ENCODE data around the gene PPFIBP2. TPM values are rescaled to one million over a fixed set of nuclear protein-coding genes. Genes with fewer than 3 reads are reported as not detected.

Gene PPFIBP2
- total and polyA plus RNA-seq, 12 donors, result 6.4 to 40.7 (median 21.4) TPM

DNA sequence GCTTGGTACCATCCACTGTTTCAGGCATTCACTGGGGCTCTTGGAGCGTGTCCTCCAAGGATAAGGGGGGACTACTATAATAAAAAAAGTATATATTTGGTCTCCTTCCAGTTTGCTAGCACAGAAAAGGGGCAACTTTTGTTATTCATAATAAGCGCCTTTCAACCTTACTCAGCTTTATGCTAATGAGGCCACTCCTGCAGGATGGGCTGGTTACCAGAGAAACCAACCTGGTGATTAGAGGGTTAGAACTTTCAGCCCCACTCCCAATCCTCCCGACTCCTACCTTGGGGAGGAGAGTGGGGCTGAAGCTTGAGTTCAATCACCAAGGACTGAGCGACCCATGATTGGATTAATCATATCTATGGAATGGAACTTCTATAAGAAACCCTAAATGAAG, 31.8 kb downstream of the PPFIBP2 start:
- 87 to 95% methylated on average over 4 of the region's 4 CpGs for WGBS, 2 donors
- Histone ChIP-seq H3K27ac (no peak overlapping the region), H3K9me3 (no peaks in the 10 kb centered on the region), H3K27me3 (no peaks in the 10 kb centered on the region), H3K36me3 (peaks cover 0 to 5% (median 0%) of the 10 kb centered on the region in 9 donors), H3K4me1 (peaks cover 0 to 14% (median 8%) of the 10 kb centered on the region in 9 donors), H3K4me3 (no peak overlapping the region)
- TF ChIP-seq, protein P1, sequence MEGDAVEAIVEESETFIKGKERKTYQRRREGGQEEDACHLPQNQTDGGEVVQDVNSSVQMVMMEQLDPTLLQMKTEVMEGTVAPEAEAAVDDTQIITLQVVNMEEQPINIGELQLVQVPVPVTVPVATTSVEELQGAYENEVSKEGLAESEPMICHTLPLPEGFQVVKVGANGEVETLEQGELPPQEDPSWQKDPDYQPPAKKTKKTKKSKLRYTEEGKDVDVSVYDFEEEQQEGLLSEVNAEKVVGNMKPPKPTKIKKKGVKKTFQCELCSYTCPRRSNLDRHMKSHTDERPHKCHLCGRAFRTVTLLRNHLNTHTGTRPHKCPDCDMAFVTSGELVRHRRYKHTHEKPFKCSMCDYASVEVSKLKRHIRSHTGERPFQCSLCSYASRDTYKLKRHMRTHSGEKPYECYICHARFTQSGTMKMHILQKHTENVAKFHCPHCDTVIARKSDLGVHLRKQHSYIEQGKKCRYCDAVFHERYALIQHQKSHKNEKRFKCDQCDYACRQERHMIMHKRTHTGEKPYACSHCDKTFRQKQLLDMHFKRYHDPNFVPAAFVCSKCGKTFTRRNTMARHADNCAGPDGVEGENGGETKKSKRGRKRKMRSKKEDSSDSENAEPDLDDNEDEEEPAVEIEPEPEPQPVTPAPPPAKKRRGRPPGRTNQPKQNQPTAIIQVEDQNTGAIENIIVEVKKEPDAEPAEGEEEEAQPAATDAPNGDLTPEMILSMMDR (IDR thresholded peaks at IDR 0.05), result no peak
- DNase-seq, result no peak
- ATAC-seq, result no peak
- intact Hi-C loops (cut with DNase I), result loop anchor here in 1 of 10 donors (10.0 kb wide), 1 partner anchor 451 kb away; no protein-coding TSS in a partner anchor

DNA sequence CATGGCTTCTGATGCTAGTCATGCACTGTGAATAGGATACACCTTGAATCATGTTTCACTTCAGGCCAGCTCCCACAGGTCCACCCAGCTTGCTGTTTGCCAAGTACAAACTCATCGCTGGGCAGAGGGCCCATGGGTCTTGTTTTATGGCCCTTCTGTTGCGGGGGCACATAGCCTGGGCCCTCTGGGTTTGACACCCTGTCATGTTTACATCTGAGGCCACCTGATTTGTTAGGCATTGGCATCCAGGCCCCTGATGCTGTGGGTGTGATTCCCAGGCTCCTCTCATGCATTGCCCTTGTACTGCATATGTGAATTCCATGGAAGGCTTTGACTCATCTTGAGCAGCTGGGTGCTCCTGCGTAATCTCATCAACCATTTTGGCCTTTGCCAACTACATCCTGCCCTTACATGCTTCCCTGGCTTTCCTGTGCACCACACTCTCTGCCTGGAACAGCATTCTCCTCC, 32.6 kb downstream of the PPFIBP2 start:
- H3K27ac ChIP-seq, result no peak overlapping the region
- intact Hi-C loops (cut with DNase I), result loop anchor here in 1 of 10 donors (10.0 kb wide), 1 partner anchor 452 kb away; no protein-coding TSS in a partner anchor
- 92 to 93% methylated on average over 3 of the region's 3 CpGs for WGBS, 2 donors

DNA sequence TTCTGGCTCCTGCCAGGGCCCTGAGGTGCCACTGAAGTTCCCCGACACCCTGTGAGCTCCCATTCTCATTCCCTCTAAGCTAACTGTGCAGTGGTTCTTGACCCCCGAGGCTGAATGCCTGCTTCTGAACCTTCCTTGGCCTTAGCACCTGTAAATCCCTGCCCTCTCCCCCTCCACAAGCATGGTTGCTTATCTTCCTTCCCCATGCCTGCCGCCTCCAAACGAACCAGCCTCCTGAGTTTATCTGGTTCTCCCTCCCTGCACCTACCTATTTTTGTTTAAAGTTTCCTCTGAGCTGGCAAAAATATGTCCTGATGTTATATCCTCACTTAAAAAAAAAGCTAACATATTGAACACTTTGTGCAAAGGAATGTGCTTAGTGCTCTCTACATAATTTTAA, 33.9 kb downstream of the PPFIBP2 start:
- intact Hi-C loops (cut with DNase I), result loop anchor here in 1 of 10 donors (10.0 kb wide), 1 partner anchor 453 kb away; no protein-coding TSS in a partner anchor
- WGBS, 2 donors, result 76 to 77% methylated on average over 4 of the region's 4 CpGs
- DNase-seq (no peak), ATAC-seq (no peak)
- Histone ChIP-seq H3K36me3 (peaks cover 0 to 7% (median 0%) of the 10 kb centered on the region in 9 donors), H3K27ac (no peak overlapping the region), H3K27me3 (no peaks in the 10 kb centered on the region), H3K9me3 (no peaks in the 10 kb centered on the region), H3K4me3 (no peak overlapping the region), H3K4me1 (peaks cover 0 to 14% (median 8%) of the 10 kb centered on the region in 9 donors)
- TF ChIP-seq, protein P1 (IDR thresholded peaks at IDR 0.05), result no peak

More for the DNA sequence above, 32.6 kb downstream of the PPFIBP2 start:
- Histone ChIP-seq H3K9me3 (no peaks in the 10 kb centered on the region), H3K36me3 (peaks cover 0 to 5% (median 0%) of the 10 kb centered on the region in 9 donors), H3K4me1 (peaks cover 0 to 14% (median 8%) of the 10 kb centered on the region in 9 donors), H3K4me3 (no peak overlapping the region), H3K27me3 (no peaks in the 10 kb centered on the region)
- DNase-seq (no peak), ATAC-seq (no peak)
- TF ChIP-seq, protein P1 (IDR thresholded peaks at IDR 0.05), result no peak

DNA sequence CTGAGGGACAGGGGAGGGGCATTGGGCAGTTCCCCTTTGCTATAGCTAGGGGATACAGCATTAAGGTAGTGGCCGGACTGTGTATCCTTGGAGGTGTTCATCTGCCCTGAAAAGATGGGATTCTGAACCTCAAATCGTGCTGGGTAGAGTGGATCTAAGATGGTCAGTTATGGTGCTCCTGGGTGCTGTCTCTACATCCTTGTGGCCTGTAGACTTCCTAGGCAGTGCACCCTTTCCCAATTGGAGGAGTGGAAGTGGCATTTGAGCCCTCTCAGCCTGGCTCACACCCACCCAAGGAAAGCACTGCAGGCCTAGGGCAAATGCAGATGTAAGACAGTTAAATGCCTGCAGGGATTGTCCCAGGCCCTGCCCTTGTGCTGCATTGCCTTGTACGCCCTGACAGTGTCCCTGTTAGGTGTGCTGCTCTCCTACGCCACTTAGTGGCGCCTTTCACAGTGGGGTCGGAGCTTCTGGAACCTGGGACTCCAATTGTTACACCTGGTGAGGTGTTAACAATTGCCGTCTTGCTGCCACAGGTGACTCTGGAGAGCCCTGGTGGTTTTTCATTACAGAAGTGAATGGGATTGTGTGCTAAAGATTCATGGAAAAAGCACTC, 35.0 kb downstream of the PPFIBP2 start:
- ATAC-seq, result peak in 4 of 8 donors; percentile 44 to 67 (median 52)

More for the DNA sequence above, 35.0 kb downstream of the PPFIBP2 start:
- intact Hi-C loops (cut with DNase I), result loop anchor here in 1 of 10 donors (10.0 kb wide), 1 partner anchor 454 kb away; no protein-coding TSS in a partner anchor
- no peak overlapping the region for H3K4me3 ChIP-seq
- DNase-seq, result no peak
- TF ChIP-seq, protein P1 (IDR thresholded peaks at IDR 0.05), result peak in 3 of 9 donors; percentile 34 to 50 (median 35)
- H3K36me3 ChIP-seq, result peaks cover 0 to 7% (median 0%) of the 10 kb centered on the region in 9 donors
- H3K27ac ChIP-seq, result no peak overlapping the region
- peaks cover 0 to 6% (median 1%) of the 10 kb centered on the region in 9 donors for H3K4me1 ChIP-seq
- WGBS, 2 donors, result 73 to 77% methylated on average over 7 of the region's 7 CpGs
- H3K9me3 ChIP-seq, result no peaks in the 10 kb centered on the region
- no peaks in the 10 kb centered on the region for H3K27me3 ChIP-seq

Data from heart right ventricle (tissue), 16 donors.